GM21367 (cell line): Measurements from ENCODE around the gene TPM3.
"Not testable (repeated sequence)": the region's sequence is repeated elsewhere in the genome, so short reads cannot be mapped to it uniquely, and the experiment has no call there.

Source experiments
- ATAC-seq: cut with Tn5 transposase; IDR thresholded peaks from one replicate; pipeline ENCODE4 v1.9.1; 2021; ENCODE audit not compliant: unreplicated experiment

Gene TPM3

DNA sequence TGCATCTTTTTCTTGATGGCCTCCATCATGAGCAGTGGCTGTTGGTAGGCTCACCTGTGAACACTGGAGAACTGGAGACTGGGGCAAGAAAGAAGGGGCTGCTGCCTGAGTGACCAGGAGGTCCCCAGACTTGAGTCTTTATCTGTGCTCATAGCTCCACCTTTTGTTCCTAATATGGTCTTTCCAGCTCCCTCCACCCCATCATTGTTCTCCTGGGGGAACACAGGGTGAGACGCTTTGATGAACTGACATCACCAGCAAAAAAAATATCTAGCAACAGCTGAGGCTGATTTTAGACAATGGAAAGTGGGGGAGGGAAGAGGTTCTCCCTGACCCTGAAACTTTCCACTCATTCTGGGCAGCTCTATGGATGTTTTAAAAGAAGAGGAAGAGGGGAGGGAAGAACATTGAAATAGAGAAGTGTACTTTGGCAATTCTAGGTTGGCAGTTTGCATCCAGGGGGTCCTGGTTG is at the start of gene TPM3:
TPM3 (minus strand) TSS at position 111 of the 472 bp plus-strand sequence; CDS start at position 29, 82 bp downstream.
- no peak for ATAC-seq

DNA sequence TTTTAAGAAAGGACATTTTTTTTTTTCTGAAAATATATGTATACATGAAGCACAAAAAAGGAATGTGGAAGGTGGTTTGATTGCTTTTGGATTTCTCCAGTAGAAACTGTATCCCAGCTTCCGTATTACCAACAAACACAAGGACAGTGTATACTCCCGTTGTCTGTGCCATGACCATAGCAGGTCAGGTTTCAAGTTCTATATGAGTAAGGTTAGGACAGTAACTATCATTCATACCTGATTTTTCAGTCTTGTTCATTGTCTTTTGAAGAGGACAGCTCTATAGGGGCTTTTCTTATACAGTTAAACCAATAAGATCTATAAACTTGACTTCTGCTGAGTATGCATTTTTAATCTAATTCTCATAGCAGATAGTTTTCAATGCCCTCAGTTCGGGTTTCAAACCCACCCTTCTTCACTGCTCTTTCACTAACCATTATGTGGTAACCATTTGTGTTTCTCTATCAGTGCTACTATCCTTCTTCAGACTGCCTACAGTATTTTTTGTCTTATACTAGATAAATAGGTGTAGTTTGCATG is 48.5 kb upstream of the TPM3 start:
- no peak for ATAC-seq

DNA sequence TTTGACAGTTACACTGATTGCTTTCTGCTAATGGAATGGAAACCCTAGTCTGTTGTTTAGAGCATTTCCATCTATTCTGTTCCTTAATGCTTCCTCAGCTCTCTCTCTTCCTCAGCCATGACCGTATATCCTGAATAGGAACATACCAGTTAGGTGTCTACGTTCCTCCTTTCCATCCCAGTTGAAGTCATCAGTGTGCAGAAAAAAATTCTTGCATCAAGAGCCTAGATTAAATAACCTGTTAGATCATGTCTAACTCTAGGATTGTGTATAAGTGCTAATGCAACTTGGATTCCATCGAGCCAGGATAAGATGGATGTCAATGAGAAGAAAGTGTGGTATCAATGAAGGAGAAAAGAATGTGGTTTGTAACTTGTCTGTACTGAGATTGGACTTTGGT is 47.6 kb upstream of the TPM3 start:
- no peak for ATAC-seq

DNA sequence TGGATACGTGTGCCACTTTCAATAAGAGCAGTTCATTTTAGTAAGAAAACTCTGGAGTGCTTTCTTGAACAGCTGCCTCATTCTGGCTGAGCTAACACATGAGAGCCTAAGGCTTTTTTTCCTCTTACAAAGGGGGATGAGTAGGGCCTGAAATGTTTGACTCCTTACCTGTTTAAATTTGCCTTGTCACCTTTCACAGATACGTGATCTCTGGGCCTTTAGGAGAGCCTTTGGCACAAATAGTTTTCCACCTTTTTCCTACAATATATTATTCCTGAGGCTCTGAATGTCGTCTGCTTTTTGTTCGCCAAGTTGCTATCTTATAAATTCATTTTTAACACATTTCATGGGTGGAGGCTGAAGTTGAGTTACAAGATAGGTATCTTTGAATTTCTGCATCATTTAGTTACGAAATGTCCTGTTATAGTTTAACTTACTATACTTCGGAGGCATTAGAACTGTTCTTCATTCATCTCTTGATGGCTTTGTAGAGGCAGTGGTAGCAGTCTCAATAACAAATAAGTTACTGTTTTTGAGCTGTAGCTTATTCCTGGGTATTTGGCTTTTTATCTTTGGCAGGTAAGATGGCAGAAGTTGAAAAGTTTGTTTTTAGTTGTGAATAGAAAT is 46.1 kb upstream of the TPM3 start:
- ATAC-seq: no peak

DNA sequence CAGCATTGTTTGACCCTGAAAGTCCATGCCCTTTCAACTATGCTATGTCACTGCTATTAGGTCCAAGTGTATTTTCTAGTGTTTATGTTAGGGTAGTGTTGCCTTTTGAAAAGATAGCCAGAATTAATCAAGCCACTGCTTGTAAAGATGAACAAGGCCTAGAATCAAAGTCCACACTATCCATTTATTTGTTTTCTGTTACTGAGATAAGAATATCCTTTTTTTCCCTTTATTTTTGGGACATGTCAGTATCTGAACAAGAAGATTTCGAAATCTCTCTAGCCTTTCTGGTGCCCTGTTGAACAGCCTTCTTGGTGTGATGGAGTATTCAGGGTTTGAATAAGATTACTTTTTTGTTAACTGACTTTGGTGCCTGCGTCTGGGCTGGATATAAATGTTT is 45.5 kb upstream of the TPM3 start:
- ATAC-seq: no peak

DNA sequence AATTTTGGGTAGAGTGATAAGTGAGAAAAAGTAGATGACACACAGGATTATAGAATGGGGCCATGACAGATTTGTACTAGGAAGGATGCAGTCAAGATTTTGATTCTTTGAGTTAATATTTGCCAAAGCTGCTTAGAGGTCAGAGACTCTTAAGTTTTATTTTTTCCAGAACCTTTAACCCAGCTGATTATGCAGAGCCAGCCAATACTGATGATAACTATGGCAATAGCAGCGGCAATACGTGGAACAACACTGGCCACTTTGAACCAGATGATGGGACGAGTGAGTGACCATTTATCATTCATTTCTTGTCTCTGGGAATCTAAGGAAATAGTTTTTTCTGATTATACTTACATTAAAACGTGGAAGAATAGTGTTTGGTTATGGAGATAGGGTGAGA is 45.0 kb upstream of the TPM3 start:
- no peak for ATAC-seq

DNA sequence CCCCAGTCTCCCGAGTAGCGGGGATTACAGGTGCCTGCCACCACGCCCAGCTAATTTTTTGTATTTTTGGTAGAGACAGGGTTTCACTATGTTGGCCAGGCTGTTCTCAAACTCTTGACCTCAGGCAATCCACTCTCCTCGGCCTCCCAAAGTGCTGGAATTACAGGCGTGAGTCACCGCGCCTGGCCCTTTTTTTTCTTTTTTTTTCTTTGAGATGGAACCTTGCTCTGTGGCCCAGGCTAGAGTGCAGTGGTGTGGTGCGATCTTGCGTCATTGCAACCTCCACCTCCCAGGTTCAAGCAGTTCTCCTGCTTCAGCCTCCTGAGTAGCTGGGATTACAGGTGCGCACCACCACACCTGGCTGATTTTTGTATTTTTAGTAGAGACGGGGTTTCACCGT is 41.2 kb upstream of the TPM3 start:
- not testable (repeated sequence) for ATAC-seq

DNA sequence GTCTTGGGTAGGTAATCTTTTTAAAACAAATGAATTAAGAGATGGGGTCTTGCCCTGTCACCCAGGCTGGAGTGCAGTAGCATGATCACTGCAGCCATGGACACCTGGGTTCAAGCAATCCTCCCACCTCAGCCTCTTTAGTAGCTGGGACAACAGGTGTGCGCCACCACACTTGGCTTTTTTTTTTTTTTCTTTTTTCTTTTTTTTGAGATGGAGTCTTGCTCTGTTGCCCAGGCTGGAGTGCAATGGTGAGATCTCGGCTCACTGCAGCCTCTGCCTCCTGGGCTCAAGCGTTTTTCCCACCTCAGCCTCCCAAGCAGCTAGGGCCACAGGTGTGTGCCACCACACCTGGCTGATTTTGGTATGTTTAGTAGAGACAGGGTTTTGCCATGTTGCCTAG is 39.2 kb upstream of the TPM3 start:
- not testable (repeated sequence) for ATAC-seq

DNA sequence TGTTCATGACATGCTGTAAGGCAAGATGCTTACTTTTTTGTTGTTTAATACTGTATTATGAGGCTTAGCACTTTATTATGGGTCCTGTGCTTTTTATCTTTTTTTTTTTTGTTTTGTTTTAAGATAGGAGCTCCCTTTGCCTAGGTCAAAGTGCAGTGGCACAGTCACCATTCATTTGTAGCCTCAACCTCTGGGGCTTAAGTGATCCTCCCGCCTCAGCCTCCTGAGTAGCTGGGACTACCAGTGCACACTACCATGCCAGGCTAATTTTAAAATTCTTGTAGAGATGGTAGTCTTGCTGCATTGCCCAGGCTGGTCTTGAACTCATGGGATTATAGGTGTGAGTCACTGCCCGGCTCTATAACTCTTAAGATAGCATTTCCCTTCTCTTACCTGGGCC is 33.5 kb upstream of the TPM3 start:
- no peak for ATAC-seq

DNA sequence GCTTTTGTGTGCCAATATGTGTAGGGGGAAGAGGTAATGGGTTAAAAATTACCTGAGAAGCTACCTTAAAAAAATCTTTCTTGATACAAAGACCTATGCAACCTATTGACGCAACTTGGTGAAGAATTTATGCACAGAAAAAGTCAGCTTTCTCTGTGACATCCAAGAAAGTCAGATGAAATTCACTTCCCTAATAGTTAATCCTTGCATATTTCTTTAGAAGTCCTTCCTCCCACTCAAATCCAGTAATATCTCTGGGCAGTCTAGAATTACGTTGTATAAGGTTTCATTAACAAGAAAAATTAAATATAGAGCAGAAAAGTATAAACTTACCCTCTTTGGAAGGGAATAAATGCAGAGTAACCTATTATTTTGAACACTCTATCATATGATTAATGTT is 31.7 kb upstream of the TPM3 start:
- ATAC-seq: no peak

DNA sequence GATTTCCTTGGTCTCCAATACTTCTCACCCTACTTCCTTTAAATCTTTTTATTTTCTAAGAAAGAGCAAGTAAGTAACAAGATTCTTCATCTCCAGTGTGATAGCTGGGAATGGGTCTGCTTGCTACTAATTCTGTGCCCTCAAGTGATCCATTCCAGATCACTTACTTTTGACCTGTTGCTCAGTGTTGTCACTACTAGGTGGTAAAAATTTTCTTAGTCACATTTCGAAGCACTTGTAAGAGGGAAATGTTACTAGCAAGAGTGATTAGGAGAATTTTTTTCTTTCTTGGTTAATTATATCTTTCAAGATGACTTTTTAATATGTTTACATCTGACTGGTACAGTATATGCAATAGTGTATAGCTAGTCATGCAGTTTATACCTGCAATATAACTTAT is 31.0 kb upstream of the TPM3 start:
- no peak for ATAC-seq

DNA sequence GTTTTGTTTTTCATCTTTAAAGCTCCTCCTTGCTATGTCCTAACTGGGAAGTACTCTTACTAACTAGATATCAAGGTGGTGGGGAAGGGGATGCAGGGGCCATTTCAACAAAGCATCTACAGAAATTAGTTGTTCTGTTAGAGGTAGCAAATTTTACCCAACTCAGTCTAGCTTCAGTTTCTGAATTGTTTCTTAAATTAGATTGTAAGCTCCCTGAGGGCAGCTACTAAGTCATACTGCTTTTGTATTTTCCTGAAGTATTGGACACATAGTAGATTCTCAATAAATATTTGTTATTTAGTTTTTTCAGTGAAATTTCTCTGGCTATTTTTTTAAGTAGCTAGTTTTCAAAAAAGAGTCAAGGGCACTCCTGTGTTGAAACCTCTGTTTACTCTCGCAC is 30.6 kb upstream of the TPM3 start:
- ATAC-seq: no peak

DNA sequence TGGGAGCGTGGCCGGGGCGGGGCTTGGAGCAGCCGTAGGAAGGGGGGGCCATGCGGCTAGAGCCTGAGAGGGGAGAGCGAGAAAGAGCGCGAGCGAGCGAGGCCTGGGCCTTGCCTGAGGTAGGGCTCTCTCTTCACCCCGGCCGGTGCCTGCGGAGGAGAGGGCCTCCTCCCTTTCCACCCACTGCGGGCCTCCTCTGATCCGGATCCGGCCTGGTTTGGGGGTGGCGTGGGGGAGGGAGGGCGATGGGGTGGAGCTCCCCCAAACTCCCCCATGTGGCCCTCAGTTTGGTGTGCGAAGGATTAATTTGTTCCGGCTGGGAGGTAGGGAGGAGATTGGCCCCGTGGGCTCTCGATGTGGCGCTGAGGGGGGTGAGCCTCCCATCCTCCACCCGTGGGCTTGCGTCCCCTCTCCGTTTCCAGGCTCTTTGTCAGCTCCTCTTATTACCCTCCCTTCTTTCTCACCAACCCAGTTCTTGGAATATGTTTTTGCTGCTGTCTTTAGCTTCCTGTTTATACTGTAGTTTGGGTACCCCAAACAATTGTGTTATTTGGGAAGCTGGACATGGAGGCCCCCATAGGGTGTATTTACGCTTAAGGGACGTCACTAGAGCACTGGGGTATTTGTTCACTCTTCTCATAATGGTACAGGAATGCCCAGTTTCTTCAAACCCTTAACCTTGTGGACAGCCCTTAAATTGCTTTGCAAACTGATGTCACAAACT is 29.5 kb upstream of the TPM3 start:
- peak; percentile 21 for ATAC-seq

DNA sequence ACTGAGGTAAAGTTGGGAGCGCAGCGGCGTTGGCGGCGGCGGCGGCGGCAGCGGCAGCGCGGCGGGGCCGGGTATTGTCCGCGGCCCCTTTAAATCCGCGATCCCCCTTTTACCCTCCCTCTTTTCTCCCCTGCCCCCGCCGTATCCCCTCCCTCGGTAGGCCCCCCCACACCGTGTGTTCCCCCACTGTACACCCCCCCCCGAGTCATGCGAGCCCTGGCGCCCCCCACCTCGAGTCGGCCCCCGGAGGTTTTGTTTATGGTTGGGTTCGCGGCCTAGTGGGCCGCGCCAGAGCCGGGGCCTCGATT is 29.0 kb upstream of the TPM3 start:
- ATAC-seq: no peak

DNA sequence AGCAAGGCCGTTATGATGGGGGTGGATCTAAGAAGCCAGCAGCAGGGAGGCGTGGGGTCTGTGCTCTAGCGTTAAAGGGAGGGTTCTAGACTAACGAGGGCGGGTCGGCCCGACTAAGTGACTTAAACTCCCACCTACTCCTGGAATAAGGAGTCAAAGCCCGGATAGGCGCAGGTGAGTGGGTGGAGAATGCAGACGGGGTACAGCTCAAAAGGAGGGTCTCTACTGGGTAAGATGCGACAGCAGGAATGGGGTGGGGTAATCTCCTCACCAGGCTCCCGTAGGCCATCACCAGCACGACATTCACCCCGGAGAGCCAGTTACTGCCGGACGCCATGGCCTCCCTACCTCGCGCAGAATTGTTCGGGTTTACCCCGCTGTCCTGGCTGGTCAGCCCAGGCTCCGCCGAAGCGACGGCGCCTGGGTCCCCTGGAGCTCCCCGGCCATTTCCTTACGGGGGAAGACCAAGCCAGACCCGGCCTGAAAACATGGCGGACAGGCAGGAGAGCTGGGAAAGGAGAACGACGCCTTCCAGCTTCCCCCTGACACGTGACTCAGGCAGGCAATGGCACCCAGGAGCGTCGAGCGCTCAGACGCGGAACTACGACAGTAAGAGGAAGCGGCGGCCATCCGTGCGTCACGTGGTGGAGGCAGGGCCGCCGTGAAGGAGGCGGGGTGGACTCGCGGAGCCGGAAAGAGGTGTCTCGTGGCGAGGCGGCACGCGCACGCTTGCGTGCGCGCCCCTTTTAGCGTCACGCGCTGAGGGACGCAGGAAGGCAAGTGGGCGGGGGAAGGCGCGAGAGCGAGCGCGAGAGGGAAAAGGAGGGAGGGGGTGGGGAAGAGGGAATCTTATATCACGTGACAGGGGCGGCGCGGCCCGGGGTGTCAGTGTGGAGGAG is 28.4 kb upstream of the TPM3 start, which contains the start of gene UBAP2L:
UBAP2L (plus strand) TSS at position 885 of the 899 bp plus-strand sequence. CDS start 4,169 bp downstream, outside the sequence.
- ATAC-seq: peak; percentile 74

DNA sequence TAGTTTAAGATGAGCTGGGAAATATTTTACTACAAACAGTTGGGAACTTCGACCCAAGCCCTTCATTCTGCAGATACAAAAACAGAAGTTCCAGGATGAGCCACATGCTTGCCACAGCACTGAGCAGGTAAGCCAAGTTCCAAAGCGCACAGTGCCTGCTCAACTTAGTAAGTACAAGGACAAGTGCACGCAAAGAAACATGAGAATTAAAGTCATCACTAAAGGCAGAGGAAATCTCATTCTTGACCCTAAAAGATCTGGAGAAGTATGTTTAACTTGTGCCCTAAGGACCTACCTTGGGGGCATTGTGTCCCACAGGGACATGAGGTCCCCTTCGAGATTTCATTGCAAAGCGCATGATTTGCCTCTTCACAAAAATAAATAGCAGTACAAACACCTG is 27.6 kb upstream of the TPM3 start:
- no peak for ATAC-seq

DNA sequence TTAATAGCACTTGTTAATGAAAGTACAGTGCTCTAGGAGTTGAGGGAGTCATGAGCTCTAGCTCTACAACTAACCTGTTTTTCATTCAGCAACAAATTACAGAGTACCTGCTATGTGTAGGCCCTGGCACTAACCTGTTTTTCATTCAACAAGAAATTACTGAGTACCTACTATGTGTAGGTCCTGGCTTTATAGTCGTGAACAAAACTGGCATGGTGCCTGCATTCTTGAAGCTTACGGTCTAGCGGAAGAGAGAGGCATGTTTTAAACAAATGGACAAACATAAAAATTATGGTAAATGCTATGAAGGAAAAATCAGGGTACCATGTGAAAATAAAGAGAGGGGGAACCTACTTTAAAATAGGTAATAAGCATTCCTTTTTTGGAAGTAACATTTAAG is 26.6 kb upstream of the TPM3 start:
- ATAC-seq: no peak

DNA sequence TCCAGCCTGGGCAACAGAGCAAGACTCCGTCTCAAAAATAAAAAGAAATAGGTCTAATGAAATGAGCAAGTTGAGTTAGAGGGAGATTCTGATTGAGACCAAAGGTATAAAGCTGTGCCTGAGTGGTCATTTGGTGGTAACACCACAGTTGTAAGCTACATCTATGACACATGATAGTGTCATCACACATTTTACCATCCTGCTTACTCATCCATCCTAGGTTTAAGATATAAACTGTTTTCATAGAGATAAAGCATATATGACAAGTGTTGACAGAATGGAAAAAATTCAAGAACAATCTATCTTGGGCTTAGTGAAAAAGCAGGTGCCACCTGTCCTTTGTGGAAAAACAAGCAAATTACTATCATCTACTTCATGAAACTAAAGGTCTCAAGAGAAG is 21.4 kb upstream of the TPM3 start:
- ATAC-seq: no peak

DNA sequence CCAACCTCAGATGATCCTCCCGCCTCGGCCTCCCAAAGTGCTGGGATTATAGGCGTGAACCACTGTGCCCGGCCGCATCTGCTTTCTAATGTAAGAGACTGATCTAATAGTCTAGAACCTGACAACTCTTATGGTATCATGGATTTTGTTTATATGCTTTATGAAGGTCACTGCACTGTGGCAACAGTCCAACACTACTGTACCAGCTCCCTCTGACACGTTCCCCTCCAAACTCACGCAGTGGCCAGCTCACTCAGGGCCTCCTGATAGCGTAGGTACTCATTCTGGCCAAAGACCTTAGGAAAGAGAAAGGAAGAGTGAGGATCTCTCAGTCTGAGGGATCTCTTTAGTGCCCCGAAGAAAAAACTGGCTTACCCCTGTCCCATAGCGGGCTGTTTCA is 20.2 kb upstream of the TPM3 start:
- ATAC-seq: no peak

DNA sequence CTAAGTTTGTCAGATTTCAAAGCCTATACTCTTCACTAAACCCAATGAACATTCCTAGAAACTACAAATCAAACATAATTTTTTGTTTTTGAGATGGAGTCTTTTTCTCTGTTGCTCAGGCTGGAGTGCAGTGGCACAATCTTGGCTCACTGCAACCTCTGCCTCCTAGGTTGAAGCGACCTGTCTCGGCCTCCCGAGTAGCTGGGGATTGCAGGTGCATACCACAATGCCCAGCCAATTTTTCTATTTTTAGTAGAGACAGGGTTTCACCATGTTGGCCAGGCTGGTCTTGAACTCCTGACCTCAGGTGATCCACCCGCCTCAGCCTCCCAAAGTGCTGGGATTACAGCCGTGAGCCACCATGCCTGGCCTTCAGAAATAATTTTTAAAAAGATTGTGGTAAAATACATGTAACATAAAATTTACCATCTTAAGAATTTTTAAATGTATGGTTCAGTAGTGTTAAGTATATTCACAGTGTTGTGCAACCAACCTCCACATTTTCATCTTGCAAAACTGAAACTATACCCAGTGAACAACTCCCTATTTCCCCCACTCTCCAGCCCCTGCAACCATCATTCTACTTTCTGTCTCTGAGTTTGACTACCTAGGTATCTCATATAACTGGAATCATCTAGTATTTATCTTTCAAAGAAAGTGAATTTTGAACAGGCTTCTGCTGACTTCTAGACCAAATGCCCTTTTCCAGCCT is 16.9 kb upstream of the TPM3 start:
- ATAC-seq: no peak

DNA sequence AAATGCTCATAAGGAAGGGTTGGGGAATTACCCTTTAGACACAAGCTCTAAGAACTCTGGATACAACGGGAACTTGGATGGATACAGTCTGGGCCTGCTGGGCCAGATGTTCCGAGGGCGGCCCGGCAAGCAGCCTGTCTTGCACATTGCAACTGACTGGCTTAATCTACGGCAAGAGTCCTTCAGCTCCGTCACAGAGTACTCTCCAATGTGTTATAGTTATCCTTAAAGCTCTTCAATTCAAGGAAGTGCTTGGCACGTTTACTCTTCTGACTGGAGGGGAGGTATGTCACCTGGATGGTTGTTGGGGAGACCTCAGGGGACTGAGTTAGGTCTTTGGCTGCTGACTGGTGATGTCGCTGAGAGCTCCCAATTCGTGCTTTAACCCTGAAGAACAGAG is 15.4 kb upstream of the TPM3 start:
- no peak for ATAC-seq
